Right lobe of liver (tissue), 4 donors: ENCODE results near the gene METTL25B.

Experiments used
- CTCF ChIP-seq, 4 donors: fragments of 200-600 bp in 3 of 4; fragments of 450-650 bp in 1 of 4; IDR thresholded peaks; one replicate each; pipeline versions ENCODE4 v1.5.1 to v1.8.0; 2016 to 2022; ENCODE audit warnings: antibody characterized with exemption in 4 of 4, mild to moderate bottlenecking in 2 of 4
- POLR2A ChIP-seq: fragments of 450-650 bp; IDR thresholded peaks from one replicate; pipeline ENCODE4 v1.6.1; 2017; ENCODE audit warnings: antibody characterized with exemption, mild to moderate bottlenecking
- donor health status: DM: no; HTN: no; CAD: no.
- donor health status: DM: no; HTN: no; CAD: no.
- donor health status: DM: no; HTN: yes; CAD: no.

- no peak for TF ChIP-seq CTCF (IDR thresholded peaks at IDR 0.05)
- no peak for TF ChIP-seq POLR2A
Observed at GRCh38 chr1:156717351-156717750, 10.9 kb upstream of the METTL25B start.
